ENCODE results near the gene COL26A1.

The COL26A1 gene

DNA sequence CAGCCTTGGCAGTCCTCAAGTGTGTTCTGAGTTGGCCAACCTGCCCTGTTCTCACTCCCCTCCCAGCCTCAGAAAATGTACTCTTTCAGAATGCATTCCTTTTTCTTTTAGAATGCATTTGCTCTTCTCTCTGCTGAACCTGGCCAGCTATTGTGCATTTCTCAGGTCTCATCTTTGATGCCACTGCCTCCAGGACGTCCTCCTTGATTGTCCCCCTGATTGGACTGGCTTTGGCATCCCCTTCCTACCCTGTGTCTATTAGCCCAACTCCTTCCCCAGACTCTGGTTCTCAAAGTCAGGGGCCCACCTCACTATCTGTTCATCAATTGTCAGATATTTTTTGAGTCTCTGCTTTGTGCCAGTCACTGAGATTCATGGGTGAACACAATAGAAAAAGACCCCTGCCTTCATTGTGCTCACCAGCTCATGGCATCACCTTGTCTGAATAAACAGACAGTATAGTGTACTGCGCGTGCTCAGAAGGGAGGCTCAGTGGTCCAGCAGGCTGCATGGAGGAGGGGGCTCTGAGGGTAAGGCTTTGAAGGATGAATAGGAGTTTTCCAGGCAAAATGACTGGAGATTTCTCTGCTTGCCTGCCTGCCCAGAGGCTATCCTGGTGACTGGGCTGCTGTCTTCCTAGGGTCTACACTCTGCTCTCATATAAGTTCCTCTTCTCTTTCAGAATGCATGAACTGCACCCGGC, 169.9 kb downstream of the COL26A1 start:
- DNase-seq (ENCODE audit: low read depth, low spot score), result no peak

GRCh38 chr7:101533103-101533465, 170.4 kb downstream of the COL26A1 start:
- DNase-seq (ENCODE audit: low read depth, low spot score), result no peak

DNA sequence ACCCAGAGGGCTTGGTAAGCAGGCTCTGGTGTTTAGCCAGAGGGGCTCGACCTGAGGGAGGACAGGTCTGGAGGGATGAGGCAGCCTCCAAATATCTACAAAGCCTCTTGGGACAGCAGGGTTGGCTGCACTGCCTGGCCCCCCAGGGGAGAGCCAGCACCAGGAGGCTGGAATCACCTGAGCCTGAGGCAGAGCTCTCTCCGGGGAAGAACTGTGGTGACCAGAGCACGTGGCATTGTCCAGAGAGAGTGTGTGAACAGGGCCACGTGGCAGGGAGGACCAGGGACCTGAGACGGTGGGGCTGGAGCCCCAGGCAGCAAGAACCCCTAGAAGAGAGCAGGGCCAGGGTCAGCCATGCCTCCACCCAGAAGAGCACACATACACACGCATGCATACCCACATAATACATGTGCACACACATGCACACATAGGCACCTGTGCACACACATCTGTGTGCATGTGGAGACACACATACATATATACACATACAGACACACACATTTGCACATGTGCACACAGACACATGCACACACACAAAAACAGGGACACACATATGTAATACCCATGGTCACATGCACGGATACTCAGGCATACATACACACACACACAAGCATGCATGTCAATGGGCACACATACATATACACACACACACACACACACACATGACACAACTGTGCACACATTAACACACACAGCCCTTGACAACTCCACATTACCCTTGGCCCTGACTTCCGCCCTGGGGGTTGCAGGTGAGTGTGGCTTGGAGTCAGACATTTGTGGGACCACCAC, 171.5 kb downstream of the COL26A1 start:
- no peak for DNase-seq (ENCODE audit: low read depth, low spot score)

GRCh38 chr7:101534873-101535272, 172.2 kb downstream of the COL26A1 start:
- no peak for DNase-seq (ENCODE audit: low read depth, low spot score)

DNA sequence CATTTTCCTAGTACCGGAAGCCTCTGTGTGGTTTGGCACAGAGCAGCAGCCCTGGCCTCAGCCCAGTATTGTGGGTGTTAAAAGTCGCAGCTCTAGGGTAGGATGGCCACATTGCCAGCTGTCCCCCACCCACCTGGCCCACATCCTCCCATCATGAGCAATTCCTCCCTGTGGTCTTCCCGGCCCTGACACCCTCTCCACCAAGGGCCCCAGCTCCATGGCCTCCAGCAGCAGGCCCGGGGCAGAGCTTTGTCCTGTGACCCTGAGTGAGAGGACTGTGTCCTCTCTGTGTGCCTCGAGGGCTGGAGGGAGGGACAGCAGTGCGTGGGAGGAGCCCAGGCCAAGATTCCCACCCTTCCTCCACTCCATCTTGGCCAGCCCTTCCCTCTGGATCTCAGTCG, 172.7 kb downstream of the COL26A1 start:
- DNase-seq (ENCODE audit: low read depth, low spot score), result no peak

DNA sequence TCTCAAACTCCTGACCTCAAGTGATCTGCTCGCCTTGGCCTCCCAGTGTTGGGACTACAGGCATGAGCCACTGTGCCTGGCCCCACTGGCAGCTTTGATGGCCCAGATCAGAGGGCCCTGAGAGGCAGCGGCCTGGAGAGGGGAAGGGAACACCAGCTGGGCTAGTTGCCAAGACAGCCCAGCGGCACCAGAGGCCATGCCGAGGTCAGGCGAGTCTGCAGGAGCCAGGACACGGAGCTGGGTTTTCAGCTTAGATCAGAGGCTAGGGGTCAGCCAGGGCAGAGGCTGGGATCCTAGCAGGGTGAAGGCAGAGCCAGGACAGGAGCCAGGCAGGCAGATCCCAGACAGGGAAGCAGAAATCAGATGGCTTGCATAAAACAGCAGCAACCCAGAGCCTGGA, 173.6 kb downstream of the COL26A1 start:
- no peak for DNase-seq (ENCODE audit: low read depth, low spot score)

DNA sequence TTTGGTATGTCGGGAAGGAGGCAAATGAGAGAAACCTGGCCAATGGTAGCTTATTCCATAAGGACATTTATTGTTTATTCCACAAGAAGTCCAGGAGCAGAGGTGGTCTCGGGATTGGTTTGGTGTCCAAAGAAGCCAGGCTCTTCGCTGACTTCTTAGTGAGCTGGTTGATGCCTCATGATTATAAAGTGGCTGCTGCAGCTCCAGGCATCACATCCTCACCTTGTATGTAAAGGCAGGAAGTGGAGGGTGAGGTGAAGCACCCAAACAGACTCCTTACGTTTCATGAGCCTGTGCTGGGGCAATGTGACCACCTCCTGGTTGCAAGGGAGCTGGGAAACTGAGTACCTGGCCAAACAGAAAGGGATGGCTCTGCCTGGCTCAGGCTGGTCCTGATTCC, 174.0 kb downstream of the COL26A1 start:
- no peak for DNase-seq (ENCODE audit: low read depth, low spot score)

DNA sequence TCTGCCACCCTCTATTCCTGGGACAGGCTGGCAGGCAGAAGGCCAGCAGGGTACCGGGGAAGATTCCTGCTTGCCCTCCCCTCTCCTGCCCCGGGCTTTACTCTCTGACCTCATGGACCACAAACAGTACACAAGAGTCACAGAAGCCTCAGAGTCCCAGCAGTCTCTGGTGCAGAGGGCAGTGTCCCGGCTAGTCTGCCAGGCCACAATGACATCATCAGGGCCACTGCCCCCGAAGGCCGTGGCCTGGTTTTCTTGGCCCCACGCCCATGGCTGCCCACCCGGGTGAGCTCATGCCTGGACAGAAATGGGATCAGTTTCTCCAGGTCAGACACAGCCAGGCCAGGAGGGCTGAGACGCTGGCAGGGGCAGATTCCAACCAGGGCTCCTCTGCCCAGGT, 174.5 kb downstream of the COL26A1 start:
- DNase-seq (ENCODE audit: low read depth, low spot score), result no peak

DNA sequence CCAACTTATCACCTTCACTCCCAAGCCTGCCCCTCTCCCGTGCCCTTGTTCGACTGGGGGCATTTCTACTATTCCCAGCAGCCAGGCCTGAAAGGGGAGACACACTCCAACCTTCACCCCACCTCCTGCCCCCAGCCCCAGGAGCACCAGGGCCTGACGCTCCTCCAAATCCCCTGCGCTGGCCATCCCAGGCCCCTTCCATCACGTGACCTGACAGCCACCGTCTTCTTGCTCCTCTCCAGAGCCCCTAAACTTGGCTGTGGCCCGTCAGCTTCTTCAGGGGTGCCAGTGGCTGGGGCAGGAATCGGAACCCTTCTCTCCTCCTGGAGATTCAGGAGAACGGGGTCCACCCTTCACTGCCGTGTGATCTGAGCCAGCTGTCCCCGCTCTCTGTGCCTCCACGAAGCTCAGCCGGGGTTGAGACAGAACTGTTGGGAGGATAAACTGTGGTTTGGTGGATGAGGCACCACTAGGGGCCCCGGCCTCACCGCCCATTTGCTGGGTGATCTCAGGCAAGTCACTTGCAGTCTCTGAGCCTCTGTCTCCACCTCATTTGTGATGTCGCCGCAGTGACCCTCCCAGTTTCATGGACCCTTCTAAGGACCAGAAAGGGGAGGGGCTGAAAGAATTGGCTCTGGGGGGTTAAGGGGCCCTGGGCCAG, 175.4 kb downstream of the COL26A1 start:
- DNase-seq (ENCODE audit: low read depth, low spot score), result no peak

DNA sequence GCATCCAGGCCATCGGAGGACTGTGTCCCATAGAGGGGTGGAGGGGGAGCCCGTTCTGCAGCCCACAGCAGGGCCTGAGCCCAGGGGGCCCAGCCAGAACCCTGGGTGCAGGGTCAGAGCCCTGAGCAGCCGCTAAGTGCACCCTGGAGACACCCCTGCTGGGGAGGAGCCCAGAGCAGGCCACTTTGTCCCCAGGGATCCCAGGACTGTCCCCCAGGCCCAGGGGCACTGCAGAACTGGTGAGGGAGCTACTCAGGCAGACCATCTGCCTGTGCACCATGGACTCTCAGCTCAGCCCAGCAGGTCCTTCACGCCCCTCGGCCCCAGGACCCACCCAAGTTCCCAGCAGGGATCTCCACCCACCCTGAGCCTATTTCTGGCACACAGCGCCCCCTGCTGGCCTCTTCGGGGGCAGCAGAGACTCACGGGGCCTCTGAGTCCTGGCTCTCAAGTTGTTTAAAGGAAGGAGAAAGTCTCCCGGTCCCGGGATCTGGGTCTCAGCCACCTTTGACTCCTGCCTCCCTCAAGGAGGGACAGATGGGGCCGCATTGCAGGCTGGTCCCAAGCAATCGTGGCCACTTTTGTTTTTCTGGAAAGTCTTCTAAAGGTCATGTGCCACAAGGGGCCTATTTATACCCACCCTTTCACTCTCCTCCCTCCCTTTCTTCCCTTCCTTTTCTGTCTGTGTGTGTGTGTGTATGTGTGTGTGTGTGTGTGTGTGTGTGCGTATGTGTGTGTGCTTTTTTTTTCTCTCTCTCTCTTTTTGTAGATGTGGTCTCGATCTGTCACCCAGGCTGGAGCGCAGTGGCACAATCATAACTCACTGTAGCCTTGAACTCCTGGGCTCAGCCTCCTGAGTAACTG, 176.2 kb downstream of the COL26A1 start:
- DNase-seq (ENCODE audit: low read depth, low spot score), result peak; percentile 17

GRCh38 chr7:101539784-101540183, 177.1 kb downstream of the COL26A1 start:
- DNase-seq (ENCODE audit: low read depth, low spot score), result no peak

DNA sequence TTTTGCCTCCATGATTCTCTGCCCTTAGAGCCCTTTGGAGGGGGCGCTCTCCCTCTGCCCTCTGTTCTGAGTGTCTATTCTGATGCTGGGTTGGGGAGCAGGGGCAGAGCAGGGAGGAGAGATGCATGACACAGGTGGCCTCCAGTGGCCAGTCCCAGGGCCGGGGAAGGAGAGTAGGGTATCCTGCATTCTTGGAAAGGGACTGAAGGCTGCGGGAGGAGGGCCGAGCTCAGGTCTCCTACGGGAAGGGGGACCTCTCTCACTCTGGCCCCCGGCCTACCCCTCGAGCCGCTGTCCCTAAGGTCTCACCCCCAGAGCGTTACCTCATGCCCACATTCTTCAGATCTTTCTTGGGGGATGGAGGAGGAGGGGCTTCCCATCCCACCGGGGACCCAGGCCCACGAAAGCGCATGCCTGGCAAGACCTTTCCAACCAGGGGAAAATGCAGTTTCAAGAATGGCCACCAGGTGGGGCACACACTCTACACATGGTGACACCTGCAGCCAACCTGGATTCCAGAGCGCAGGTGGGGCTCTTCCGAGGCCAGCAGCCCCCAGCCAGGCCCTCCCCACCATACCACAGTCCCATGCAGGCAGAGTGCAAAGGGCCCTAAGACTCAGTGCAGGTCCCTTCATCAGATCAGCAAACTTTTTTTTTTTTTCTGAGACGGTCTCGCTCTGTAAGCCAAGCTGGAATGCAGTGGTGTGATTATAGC, 180.0 kb downstream of the COL26A1 start:
- peak; percentile 59 for DNase-seq (ENCODE audit: low read depth, low spot score)

- DNase-seq (ENCODE audit: low read depth, low spot score), result no peak
Measured at GRCh38 chr7:101543242-101543766, 180.6 kb downstream of the COL26A1 start.

DNA sequence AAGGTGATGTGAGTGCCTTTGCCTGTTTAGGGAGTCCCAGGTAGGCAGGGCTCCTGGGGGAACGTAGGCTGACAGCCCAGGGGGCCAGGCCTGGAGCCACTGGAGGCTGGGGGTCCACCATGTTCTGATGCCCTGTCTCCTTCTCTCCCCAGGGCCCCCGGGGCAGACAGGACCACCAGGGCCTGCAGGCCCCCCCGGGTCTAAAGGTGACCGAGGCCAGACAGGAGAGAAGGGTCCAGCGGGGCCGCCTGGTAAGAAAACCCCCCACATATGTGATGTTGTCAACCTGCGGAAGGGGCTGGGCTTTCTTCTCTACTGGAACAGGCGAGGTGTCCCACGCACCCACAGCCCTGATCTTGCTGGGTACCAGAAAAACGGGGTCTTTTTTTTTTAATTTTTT, 181.2 kb downstream of the COL26A1 start:
- no peak for DNase-seq (ENCODE audit: low read depth, low spot score)

DNA sequence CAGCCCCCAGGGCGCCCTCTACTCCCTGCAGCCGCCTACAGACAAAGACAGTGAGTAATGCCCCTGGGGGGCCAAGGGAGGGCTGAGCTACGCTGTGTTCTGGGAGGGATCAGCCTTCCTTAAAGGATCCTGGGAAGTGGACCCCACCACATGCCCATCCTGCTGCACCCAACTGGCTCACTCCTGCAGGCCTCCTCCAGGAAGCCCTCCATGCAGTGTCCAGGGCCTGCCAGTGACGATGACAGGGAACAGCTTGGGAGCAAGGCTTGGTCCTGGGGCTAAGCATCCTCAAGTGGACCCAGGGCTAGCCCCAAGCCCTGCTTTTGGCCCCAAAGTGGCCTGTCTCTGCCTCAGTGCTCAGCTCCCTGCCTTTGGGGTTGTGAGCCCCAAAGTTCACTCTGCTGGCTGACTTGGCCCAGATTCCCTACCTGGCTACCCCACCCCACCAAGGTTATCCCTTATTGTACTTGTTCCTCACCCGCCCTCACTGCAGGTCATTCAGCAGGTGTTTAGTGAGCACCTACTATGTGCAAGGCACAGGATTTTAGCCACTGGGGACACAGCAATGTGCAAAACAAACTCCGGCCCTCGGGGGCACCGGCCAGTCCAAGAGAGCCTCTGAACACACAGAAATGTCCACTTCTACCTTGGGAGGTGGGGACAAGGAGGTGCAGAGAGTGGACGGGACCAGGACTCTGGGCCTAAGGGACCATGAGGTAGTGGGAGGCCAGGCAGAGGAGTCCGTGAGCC, 182.9 kb downstream of the COL26A1 start:
- DNase-seq (ENCODE audit: low read depth, low spot score), result no peak

DNA sequence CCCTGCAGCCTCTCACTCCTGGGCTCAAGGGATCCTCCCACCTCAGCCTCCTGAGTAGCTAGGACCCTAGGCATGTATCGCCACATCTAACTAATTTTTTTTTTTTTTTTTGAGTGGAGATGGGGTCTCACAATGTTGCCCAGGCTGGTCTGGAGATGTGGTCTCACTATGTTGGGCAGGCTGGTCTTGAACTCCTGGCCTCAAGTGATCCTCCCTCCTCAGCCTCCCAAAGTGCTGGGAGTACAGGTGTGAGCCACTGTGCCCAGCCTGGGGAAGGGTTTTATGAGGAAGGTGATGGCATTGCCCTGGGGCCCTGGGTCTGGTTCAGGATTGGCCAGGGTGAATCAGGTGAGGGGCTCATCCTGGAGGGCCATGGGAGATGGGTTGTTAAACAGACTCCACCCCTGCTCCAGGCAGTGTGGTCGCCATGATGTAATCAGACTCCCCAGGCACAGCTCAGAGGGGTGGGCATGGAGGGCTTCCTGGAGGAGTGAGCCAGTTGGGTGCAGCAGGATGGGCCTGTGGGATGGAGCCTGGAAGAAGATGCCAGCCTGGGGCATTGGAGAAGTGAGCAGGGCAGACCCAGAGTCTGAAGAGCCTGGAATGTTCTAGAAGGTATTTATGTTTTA, 183.7 kb downstream of the COL26A1 start:
- DNase-seq (ENCODE audit: low read depth, low spot score), result no peak

DNA sequence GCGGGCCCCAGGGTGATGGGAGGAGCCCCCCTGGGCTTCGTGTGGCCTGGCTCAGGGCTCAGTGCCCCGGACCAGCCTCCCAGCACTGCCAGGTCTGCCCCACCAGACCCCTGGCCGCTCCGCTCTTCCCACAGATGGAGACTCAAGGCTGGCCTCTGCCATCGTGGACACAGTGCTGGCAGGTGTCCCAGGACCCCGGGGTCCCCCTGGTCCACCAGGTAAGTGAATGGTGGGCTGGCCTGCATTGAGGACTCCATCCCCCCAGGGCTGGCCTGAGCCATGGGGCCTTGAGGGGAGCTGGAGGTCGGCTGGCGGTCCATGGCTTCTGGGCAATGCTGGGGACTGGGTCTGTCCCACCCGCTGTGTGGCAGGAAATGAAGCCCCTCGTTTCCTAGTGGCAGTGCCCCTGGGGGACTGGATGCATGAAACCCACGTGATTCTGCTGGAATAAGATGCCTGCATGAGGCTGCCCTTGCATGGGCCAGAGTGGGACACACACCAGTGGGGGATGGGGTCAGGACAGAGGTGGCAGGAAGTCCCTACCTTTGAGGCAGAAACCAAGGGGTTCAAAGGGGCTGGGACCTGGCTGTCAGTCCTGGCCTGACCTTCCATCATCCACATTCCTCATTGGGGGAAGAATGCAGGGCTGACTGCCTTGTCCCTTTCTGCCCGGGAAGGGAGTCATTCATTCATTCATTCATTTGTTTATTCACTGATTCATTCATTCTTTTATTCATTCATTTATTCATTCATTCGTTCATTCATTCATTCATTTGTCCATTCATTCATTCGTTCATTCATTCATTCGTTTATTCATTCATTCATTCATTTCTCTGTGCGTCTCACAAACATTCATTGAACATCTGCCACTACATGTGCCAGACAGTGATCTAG, 184.6 kb downstream of the COL26A1 start:
- DNase-seq (ENCODE audit: low read depth, low spot score), result no peak

- no peak for DNase-seq (ENCODE audit: low read depth, low spot score)
Measured at GRCh38 chr7:101547916-101548661, 185.4 kb downstream of the COL26A1 start.

Measured in activated naive CD8-positive, alpha-beta T cell treated with anti-CD3 and anti-CD28 coated beads, Interleukin-2, amount 50 U/mL, for 16 hours (primary cell).